ENCODE results near the gene RAPGEF2.

The RAPGEF2 gene

DNA sequence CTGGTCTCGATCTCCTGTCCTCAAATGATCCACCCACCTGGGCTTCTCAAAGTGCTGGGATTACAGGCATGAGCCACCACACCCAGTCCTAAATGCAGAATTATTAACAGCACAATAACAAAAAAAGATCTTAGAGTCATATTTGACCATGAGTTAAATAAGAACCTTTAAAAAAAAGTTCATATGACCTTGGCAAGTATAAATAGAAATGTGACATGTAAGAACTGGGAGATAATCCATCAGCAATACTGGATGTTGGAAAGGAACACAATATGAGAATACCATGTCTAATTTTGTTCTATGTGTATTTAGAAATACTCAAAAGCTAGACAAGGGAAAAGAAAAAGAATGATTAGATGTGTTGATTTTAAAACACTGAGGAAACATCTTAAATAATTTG is 231.6 kb downstream of the RAPGEF2 start:
- no peak overlapping the region for H3K27ac ChIP-seq (ENCODE audit: extremely low read depth, low read depth, low read length)
- no peak overlapping the region for H3K4me3 ChIP-seq (ENCODE audit: low read depth, low read length)
- H3K4me1 ChIP-seq (ENCODE audit: control insufficient read depth, insufficient read depth, low read length), result no peaks in the 10 kb centered on the region
- TF ChIP-seq ZNF202 (tag by site-specific recombination; IDR thresholded peaks at IDR 0.05; ENCODE audit: borderline replicate concordance), result no peak
- no peak for TF ChIP-seq ZNF169 (tag by site-specific recombination; IDR thresholded peaks at IDR 0.05)
- TF ChIP-seq ZNF157 (tag by site-specific recombination; IDR thresholded peaks at IDR 0.05), result no peak
- TF ChIP-seq GLIS2 (tag by site-specific recombination; IDR thresholded peaks at IDR 0.05), result no peak
- no peak for TF ChIP-seq ZNF830 (tag by site-specific recombination; IDR thresholded peaks at IDR 0.05; ENCODE audit: low read depth)
- TF ChIP-seq ZNF843 (tag by site-specific recombination; IDR thresholded peaks at IDR 0.05), result no peak
- TF ChIP-seq BCL11A (tag by site-specific recombination; IDR thresholded peaks at IDR 0.05; ENCODE audit: low read depth), result no peak
- TF ChIP-seq ZNF610 (tag by site-specific recombination; IDR thresholded peaks at IDR 0.05; ENCODE audit: borderline replicate concordance), result no peak
- no peak for TF ChIP-seq ZNF2 (tag by site-specific recombination; IDR thresholded peaks at IDR 0.05)
- no peak for TF ChIP-seq ZNF16 (tag by site-specific recombination; IDR thresholded peaks at IDR 0.05; ENCODE audit: low read depth)
- no peak for TF ChIP-seq ZSCAN30 (tag by site-specific recombination; IDR thresholded peaks at IDR 0.05)
- TF ChIP-seq KLF9 (tag by site-specific recombination; IDR thresholded peaks at IDR 0.05; ENCODE audit: low read depth), result no peak
- TF ChIP-seq ZNF449 (tag by site-specific recombination; IDR thresholded peaks at IDR 0.05), result no peak
- H3K36me3 ChIP-seq (ENCODE audit: control insufficient read depth in 2 of 2, insufficient read depth in 1 of 2, low read length in 2 of 2), result peaks cover 0 to 44% of the 10 kb centered on the region in 2 experiments; a peak in 2 of 3 replicates
- ChIA-PET CTCF (no interaction called here), POLR2A (no interaction called here)
- H3K9me3 ChIP-seq (ENCODE audit: control insufficient read depth, insufficient read depth, low read depth, low read length), result no peaks in the 10 kb centered on the region

DNA sequence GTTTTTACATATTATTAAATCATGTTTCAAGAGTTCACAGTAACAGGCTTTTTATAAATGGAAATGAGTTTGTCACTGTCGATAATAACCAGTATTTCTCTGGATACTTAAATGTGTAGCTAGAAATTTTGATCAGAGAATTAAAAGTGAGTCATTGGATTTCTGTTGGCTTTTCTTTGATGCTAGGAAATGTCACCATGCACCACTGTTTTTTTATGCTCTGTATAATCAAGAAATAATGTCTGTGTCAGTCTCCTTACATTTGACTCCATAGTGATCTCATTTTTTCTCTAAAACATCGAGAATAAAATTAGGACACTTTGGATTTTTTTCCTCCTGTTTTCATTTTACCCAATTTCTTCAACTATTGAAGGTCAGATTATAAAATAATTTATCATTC is 234.2 kb downstream of the RAPGEF2 start:
- CTCF ChIA-PET, result no interaction called here
- Histone ChIP-seq H3K4me1 (ENCODE audit: control insufficient read depth, insufficient read depth, low read length) (no peaks in the 10 kb centered on the region), H3K36me3 (ENCODE audit: control insufficient read depth in 2 of 2, insufficient read depth in 1 of 2, low read length in 2 of 2) (peaks cover 4 to 46% of the 10 kb centered on the region in 2 experiments; a peak in 2 of 3 replicates), H3K27ac (ENCODE audit: extremely low read depth, low read depth, low read length) (no peak overlapping the region), H3K4me3 (ENCODE audit: low read depth, low read length) (no peak overlapping the region), H3K9me3 (ENCODE audit: control insufficient read depth, insufficient read depth, low read depth, low read length) (no peaks in the 10 kb centered on the region)
- POLR2A ChIA-PET, result no interaction called here
- TF ChIP-seq ZNF26 (tag by site-specific recombination; IDR thresholded peaks at IDR 0.05) (no peak), BCL11A (tag by site-specific recombination; IDR thresholded peaks at IDR 0.05; ENCODE audit: low read depth) (no peak), ZNF629 (tag by site-specific recombination; IDR thresholded peaks at IDR 0.05) (no peak), KLF7 (tag by site-specific recombination; IDR thresholded peaks at IDR 0.05; ENCODE audit: borderline replicate concordance) (no peak), ZNF239 (tag by site-specific recombination; IDR thresholded peaks at IDR 0.05) (no peak), REPIN1 (tag by site-specific recombination; IDR thresholded peaks at IDR 0.05; ENCODE audit: low read depth) (no peak), HOXA7 (CRISPR knock-in tag; IDR thresholded peaks at IDR 0.05; ENCODE audit: borderline replicate concordance) (no peak), ZNF792 (tag by site-specific recombination; IDR thresholded peaks at IDR 0.05) (no peak), ZNF776 (tag by site-specific recombination; IDR thresholded peaks at IDR 0.05; ENCODE audit: borderline replicate concordance) (no peak), ZSCAN18 (tag by site-specific recombination; IDR thresholded peaks at IDR 0.05) (no peak), ZNF274 (IDR thresholded peaks at IDR 0.05; ENCODE audit: low read length) (no peak), ZNF274 (tag by site-specific recombination; IDR thresholded peaks at IDR 0.05; ENCODE audit: borderline replicate concordance) (no peak), ZNF501 (tag by site-specific recombination; IDR thresholded peaks at IDR 0.05) (no peak)
- TF ChIP-seq, protein P1, sequence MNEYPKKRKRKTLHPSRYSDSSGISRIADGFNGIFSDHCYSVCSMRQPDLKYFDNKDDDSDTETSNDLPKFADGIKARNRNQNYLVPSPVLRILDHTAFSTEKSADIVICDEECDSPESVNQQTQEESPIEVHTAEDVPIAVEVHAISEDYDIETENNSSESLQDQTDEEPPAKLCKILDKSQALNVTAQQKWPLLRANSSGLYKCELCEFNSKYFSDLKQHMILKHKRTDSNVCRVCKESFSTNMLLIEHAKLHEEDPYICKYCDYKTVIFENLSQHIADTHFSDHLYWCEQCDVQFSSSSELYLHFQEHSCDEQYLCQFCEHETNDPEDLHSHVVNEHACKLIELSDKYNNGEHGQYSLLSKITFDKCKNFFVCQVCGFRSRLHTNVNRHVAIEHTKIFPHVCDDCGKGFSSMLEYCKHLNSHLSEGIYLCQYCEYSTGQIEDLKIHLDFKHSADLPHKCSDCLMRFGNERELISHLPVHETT (tag by site-specific recombination; IDR thresholded peaks at IDR 0.05), result no peak
- TF ChIP-seq, protein P2, sequence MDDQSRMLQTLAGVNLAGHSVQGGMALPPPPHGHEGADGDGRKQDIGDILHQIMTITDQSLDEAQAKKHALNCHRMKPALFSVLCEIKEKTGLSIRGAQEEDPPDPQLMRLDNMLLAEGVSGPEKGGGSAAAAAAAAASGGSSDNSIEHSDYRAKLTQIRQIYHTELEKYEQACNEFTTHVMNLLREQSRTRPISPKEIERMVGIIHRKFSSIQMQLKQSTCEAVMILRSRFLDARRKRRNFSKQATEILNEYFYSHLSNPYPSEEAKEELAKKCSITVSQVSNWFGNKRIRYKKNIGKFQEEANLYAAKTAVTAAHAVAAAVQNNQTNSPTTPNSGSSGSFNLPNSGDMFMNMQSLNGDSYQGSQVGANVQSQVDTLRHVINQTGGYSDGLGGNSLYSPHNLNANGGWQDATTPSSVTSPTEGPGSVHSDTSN (CRISPR knock-in tag; IDR thresholded peaks at IDR 0.05), result no peak

Measured in HEK293 (cell line).